Activated CD4-positive, alpha-beta T cell treated with anti-CD3 and anti-CD28 coated beads for 4 hours (primary cell): Measurements from ENCODE around the gene WDFY4.

ENCODE experiments used
- DNase-seq, 2 donors: peaks; one replicate each; pipeline ENCODE4 v3.0.0-alpha.2; 2020

The WDFY4 gene

GRCh38 chr10:48800007-48800675 is 115.5 kb downstream of the WDFY4 start:
- DNase-seq, result no peak

- no peak for DNase-seq
These were observed 116.3 kb downstream of the WDFY4 start for GRCh38 chr10:48801001-48801421.

GRCh38 chr10:48802611-48803071 is 118.0 kb downstream of the WDFY4 start:
- no peak for DNase-seq

DNA sequence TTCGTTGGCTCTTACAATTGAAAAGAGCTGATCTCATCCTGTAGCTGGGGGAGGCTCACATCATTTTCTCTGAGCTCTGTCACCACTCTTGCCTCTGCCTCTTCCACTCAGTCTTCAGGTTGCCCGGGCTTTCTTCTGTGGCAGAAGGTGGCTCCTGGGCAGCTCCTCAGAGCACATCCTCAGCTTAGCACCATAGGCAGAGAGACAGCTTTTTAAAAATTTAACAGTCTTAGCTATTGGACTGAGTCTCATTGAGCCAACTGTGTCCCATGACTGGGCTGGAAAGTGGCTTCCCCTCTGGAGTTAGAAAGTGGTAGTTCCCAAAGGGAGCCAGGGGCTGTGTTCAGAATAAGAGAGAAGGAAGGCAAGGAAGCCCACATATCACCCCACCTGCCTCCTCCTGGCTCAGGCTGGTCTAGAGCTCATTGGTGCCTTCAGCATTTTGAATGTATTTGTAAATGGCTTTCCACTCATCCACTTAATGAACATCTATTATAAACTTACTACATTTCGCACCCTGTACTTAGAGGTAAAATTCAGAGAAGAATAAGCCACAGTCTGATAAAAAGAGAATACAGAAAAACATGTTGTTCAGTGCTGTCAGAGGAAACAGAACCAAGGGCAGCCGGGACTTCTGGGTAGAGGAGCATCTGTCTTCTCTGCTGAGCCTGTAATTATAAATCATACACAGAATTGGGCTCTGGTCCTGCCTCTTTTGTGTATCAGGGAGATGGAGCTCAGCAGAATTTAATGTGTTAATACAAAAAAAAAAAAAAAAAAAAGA is 119.3 kb downstream of the WDFY4 start:
- no peak for DNase-seq

DNA sequence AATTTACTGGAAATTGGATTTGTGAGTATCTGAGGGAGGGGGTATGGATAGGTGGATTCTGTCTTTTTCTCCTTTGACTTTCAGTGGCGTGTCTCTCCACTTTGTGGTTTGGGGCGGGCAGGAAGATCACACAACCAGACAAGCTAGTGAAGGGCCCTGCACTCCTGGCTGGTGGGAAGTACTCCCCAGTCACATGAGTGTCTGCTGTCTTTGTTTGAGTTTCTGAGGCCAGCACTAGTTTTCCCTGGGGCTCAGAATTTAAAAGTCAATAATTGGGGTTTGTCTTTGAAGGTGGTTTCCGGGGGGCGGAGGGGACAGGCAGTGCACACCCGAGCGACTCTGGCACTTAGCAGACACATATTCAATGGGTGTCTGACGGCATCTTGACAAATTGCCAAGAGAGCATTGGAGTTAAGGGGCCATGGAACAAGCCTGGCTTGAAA is 120.1 kb downstream of the WDFY4 start:
- DNase-seq, result no peak

- DNase-seq, result no peak
These were observed 120.7 kb downstream of the WDFY4 start for GRCh38 chr10:48805411-48805810.

GRCh38 chr10:48805848-48806247 is 121.2 kb downstream of the WDFY4 start:
- no peak for DNase-seq

DNA sequence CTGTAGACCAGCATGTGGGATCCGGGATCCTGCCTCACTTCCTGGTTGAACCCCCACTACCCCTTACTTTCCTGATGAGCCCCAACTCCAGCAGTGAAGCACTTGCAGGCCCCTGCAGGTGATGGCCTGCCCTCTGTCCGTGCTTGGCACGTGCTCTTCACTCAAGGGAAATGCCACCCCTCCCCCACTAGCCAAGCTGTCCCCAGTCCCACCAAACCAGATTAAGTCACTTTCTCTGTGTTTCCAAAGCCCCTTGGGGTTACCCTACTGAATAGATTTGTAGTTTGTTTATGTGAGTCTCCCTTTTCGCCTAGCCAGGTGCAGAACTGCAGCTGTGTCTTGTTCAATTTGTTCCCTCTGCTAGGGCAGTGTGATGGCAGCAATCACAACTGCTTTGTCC is 121.7 kb downstream of the WDFY4 start:
- no peak for DNase-seq

- DNase-seq, result no peak
These were observed 123.3 kb downstream of the WDFY4 start for GRCh38 chr10:48807791-48808470.

- no peak for DNase-seq
These were observed 124.6 kb downstream of the WDFY4 start for GRCh38 chr10:48809261-48809660.

DNA sequence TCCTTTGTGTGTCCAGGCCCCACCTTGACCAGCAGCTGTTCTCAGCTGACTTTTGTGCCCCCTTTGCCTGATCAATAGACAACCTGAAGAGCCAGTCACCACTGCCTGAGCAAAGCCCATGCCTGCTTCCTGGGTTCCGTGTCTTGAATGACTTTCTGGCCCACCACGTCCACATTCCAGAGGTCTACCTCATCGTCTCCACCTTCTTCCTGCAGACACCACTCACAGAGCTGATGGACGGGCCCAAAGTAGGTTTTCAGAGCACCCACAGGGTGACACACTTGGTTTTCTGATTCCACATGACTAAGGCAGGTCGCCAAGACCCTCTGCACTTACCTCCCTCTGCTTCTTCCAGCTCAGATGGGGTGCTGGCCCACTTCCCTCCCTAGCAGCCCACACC is 126.8 kb downstream of the WDFY4 start:
- DNase-seq, result no peak

- no peak for DNase-seq
These were observed 127.2 kb downstream of the WDFY4 start for GRCh38 chr10:48811917-48812316.

DNA sequence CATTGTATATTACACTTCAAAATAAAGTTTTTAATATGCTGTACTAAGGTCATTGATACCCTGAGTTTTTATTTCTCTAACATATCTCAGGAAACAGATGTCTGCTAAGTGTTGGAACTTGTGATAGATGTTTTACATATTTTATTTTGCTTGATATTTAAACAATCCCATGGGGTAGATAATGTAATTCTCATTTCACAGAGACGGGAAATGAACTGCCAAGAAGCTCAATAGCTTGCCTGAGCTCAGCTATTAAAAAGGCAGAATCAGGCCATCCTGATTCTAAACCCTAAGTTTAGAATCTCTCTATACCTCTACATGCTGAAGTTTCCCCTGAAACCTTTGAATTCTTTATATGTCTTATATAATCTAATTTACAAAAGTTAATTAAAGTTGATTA is 128.6 kb downstream of the WDFY4 start:
- no peak for DNase-seq

- no peak for DNase-seq
These were observed 129.2 kb downstream of the WDFY4 start for GRCh38 chr10:48813825-48814224.

GRCh38 chr10:48814933-48815332 is 130.3 kb downstream of the WDFY4 start:
- no peak for DNase-seq

DNA sequence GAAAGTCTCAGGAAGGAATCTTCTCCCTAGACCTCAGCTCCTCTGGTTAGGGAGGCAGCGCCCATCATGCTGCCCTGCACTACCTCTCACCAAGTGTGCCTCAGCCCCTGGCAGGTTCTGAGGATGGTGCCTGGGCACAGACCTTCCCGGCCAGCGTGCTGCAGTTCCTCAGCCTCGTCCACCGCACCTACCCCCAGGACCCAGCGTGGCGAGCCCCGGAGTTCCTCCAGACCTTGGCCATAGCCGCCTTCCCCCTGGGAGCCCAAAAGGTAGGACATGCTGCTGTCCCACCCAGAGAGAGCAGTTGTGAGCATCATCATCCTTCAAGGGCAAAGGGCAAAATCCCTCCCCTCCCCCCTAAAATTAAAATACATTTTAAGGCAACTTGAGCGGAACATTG is 132.5 kb downstream of the WDFY4 start:
- no peak for DNase-seq

DNA sequence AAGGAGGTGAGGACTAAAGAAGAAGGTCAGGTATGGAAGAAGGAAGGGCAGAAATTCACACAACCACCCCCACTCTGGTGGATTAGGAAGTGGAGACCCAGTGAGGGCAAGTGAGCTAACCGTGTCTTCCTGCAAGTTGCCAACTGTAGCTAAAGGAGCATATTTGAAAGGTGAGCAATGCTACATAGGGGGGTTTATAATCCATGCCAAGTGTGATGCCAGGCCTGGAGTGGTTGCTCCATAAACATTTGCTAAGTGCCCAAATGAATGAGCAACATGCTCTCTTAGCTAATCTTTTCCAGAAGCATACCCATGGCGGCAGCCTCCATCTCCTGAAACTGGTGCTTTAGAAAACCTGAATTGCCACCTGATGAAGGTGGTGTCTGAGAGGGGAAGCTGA is 133.4 kb downstream of the WDFY4 start:
- DNase-seq, result no peak

DNA sequence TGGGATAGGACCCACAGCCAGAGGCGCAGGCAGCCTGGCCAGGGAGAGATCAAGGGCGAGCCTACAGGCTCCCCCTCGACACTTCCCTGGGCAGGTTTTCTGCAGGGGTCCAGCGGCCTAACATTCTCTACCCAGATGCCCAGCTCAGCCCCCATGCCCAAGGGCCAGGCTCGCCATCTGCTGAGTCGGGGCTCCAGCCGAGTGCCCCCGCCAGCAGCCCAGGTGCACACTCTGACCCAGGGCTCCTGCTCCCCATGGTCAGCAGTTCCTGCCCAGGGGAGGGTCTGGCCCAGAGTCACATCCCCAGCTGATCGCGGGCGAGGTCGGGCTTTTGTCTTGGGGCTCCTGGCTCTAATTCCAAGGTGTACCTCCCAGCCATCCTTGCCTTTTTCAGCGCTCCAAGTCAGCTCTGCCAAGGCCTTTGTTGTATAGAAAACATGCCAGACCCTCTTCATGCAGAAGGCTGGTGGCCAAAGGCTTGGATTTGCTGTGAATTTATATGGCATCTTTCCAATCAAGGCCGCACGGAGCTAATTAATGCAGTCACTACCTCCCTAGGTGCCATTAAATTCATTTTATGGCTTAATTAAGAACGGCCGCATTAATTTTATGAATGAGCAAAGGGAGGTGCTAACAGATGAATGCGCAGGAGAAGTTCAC is 134.3 kb downstream of the WDFY4 start:
- no peak for DNase-seq

DNA sequence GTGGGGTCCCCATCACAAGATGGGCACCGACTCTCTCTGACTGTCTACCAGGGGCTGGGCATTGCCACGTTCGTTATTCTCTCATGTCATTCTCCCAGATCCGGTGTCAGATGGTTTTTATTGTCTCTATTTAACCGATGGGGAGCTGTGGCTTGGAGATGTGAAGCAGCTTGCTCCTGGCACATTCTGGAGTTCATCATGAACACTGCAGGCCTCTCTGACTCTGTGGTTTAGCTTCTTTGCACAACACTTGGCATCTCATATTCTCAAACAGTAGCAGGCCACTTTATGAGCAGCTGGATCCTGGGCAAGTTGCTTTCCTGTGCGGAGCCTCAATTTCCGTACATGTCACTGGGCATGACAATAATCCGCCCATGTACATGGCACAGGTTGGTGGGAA is 135.1 kb downstream of the WDFY4 start:
- DNase-seq, result no peak

- DNase-seq, result no peak
These were observed 135.6 kb downstream of the WDFY4 start for GRCh38 chr10:48820231-48820630.

DNA sequence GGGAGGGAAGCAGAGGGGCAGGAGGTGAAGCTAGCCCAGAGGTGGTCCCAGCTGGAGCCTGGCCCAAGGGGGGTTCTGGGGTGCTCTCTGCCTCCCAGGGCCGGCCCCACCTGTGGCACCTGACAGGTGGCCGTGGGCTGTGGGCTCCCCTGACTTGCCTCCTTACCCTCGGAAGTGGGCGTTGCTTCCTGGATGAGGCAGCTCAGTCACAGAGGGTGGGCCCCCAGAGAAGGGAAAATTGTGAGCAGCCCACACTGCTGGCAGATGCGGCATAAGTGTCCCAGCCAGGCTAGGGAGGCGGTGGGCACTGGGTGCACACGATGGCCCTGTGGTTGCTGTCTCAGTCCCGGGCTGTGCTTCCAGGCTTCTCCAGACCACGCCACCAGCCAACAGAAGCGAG is 136.0 kb downstream of the WDFY4 start:
- no peak for DNase-seq

DNA sequence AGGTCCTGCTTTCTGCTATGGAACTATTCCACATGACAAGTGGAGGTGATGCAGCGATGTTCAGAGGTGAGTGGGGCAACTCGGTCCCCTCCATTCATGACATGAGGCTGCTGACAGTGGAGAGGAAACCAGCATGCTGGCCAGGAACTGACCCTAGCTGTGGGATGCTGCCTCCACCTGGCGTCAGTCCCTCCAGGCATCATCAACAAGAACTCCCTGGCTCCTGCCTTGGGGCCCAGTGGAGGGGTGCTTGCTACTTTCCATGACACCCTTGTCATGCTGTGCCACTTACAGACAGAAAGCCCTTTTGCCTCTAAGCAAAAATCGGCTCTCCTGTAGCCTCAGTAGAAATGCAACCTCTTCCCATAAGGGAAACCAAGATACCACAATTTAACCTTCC is 136.4 kb downstream of the WDFY4 start:
- no peak for DNase-seq

GRCh38 chr10:48821692-48822091 is 137.0 kb downstream of the WDFY4 start:
- DNase-seq, result no peak
